Aorta (tissue), 5 donors: ENCODE results near the gene HYDIN. TPM values are rescaled to one million over a fixed set of nuclear protein-coding genes. Genes with fewer than 3 reads are reported as not detected.

Experiments used
- ATAC-seq: fragments of 200-7000 bp; cut with Tn5 transposase; one replicate; pipeline ENCODE4 v1.9.1; 2022; ENCODE audit warnings: moderate library complexity; ENCODE audit not compliant: low FRiP score
- DNase-seq, 2 donors: peaks; one replicate each; pipeline ENCODE4 v3.0.0-alpha.2; 2020
- H3K27ac ChIP-seq, 2 donors: one replicate each; pipeline ENCODE4 v1.5.1; 2013; ENCODE audit warnings: low read length in 2 of 2, mild to moderate bottlenecking in 2 of 2, moderate library complexity in 2 of 2, control low read depth in 1 of 2, inconsistent platforms in 1 of 2, low read depth in 1 of 2
- H3K27me3 ChIP-seq, 2 donors: one replicate each; pipeline ENCODE4 v1.6.1; 2013; ENCODE audit warnings: control low read depth in 1 of 2, low read length in 1 of 2, mild to moderate bottlenecking in 1 of 2, moderate library complexity in 1 of 2; ENCODE audit not compliant: insufficient read depth in 2 of 2, control insufficient read depth in 1 of 2
- H3K36me3 ChIP-seq, 2 donors: one replicate each; pipeline ENCODE4 v1.6.1; 2013; ENCODE audit warnings: control low read depth in 1 of 2, low read length in 1 of 2, mild to moderate bottlenecking in 1 of 2; ENCODE audit not compliant: insufficient read depth in 2 of 2, control insufficient read depth in 1 of 2
- H3K4me1 ChIP-seq, 2 donors: one replicate each; pipeline ENCODE4 v1.6.1; 2013; ENCODE audit warnings: low read length in 2 of 2, control low read depth in 1 of 2, mild to moderate bottlenecking in 1 of 2, moderate library complexity in 1 of 2; ENCODE audit not compliant: insufficient read depth in 2 of 2, control insufficient read depth in 1 of 2
- H3K4me3 ChIP-seq, 2 donors: one replicate each; pipeline ENCODE4 v1.5.1; 2013; ENCODE audit warnings: low read length in 2 of 2, control low read depth in 1 of 2, mild to moderate bottlenecking in 1 of 2
- H3K9me3 ChIP-seq: one replicate; pipeline ENCODE4 v1.6.1; 2013; ENCODE audit warnings: mild to moderate bottlenecking, low read length; ENCODE audit not compliant: control insufficient read depth
- WGBS, 2 donors: extraction: QIAGEN DNeasy Blood & Tissue Kit; methylation state at CpG; one replicate each; pipeline ENCODE4 v1.1.7; 2013; 5-methylcytosine and 5-hydroxymethylcytosine counted together
- intact Hi-C, 2 donors: fragments of 100-400 bp; cut with DNase I; formaldehyde crosslinking; loops; one replicate each; pipeline versions ENCODE4 v1.14.2 to v1.15.0; 2022
- polyA plus RNA-seq, 2 donors: library from polyadenylated mRNA; stranded (reverse); fragments of 200-250 nt; gene quantifications; one replicate each; pipeline ENCODE4 v1.2.3, GENCODE V29; 2013
- total RNA-seq, 2 donors: library from RNA; stranded (reverse); fragmentation: NEBNext Ultra II Directional; extraction: Animal tissue kit (Norgen Biotek cat#: 25700); gene quantifications; one replicate each; pipeline ENCODE4 v1.2.1, GENCODE V29; 2021
- donor health status: healthy with polysubstance abuse.
- donor health status: Bipolar disorder and iron deficiency.
- donor health status: DM: no; HTN: no; CAD: no.
- donor health status: DM: no; HTN: no; CAD: no.
- donor health status: DM: yes; HTN: yes; CAD: no.

The HYDIN gene
- total and polyA plus RNA-seq, 4 donors, result 0.38 to 4.8 (median 4.2) TPM; not detected in 1

- no peak overlapping the region for H3K4me3 ChIP-seq
- peaks cover 3% of the 10 kb centered on the region for H3K9me3 ChIP-seq
- ATAC-seq (no peak), DNase-seq (no peak)
- H3K27me3 ChIP-seq, result no peaks in the 10 kb centered on the region
- H3K27ac ChIP-seq, result no peak overlapping the region
- intact Hi-C loops, result no loop called here
- WGBS, 2 donors, result 55 to 67% methylated on average over 3 of the region's 3 CpGs
- H3K4me1 ChIP-seq, result no peaks in the 10 kb centered on the region
- no peaks in the 10 kb centered on the region for H3K36me3 ChIP-seq
These were observed 24.9 kb downstream of the HYDIN start for GRCh38 chr16:71205482-71206131.

- no peak for ATAC-seq
- Histone ChIP-seq H3K27me3 (no peaks in the 10 kb centered on the region), H3K9me3 (peaks cover 5% of the 10 kb centered on the region), H3K4me3 (no peak overlapping the region), H3K36me3 (no peaks in the 10 kb centered on the region), H3K4me1 (no peaks in the 10 kb centered on the region), H3K27ac (no peak overlapping the region)
- 71 to 73% methylated on average over 2 of the region's 2 CpGs for WGBS, 2 donors
- intact Hi-C loops, result no loop called here
- DNase-seq, result no peak
These were observed 26.9 kb downstream of the HYDIN start for GRCh38 chr16:71203631-71204030.

GRCh38 chr16:71201556-71201955 is 29.0 kb downstream of the HYDIN start:
- ATAC-seq (no peak), DNase-seq (no peak)
- H3K27me3 ChIP-seq, result no peaks in the 10 kb centered on the region
- H3K36me3 ChIP-seq, result no peaks in the 10 kb centered on the region
- no peaks in the 10 kb centered on the region for H3K4me1 ChIP-seq
- H3K4me3 ChIP-seq, result no peak overlapping the region
- no peak overlapping the region for H3K27ac ChIP-seq
- intact Hi-C loops, result no loop called here
- WGBS, 2 donors, result 52 to 55% methylated on average over 2 of the region's 2 CpGs
- H3K9me3 ChIP-seq, result peaks cover 7% of the 10 kb centered on the region

- no peaks in the 10 kb centered on the region for H3K27me3 ChIP-seq
- H3K4me1 ChIP-seq, result no peaks in the 10 kb centered on the region
- H3K4me3 ChIP-seq, result no peak overlapping the region
- WGBS, 2 donors, result 76 to 80% methylated on average over 1 of the region's 1 CpG
- no peaks in the 10 kb centered on the region for H3K36me3 ChIP-seq
- H3K27ac ChIP-seq, result no peak overlapping the region
- ATAC-seq, result no peak
- peaks cover 7% of the 10 kb centered on the region for H3K9me3 ChIP-seq
- intact Hi-C loops, result no loop called here
- no peak for DNase-seq
These were observed 29.5 kb downstream of the HYDIN start for GRCh38 chr16:71201054-71201453.

GRCh38 chr16:71198408-71198807 is 32.1 kb downstream of the HYDIN start:
- Histone ChIP-seq H3K4me1 (no peaks in the 10 kb centered on the region), H3K27ac (no peak overlapping the region), H3K4me3 (no peak overlapping the region), H3K36me3 (no peaks in the 10 kb centered on the region), H3K27me3 (no peaks in the 10 kb centered on the region), H3K9me3 (peaks cover 4% of the 10 kb centered on the region)
- intact Hi-C loops, result no loop called here
- WGBS, 2 donors, result 50 to 63% methylated on average over 1 of the region's 1 CpG
- ATAC-seq (no peak), DNase-seq (no peak)

GRCh38 chr16:71192387-71192786 is 38.1 kb downstream of the HYDIN start:
- H3K4me1 ChIP-seq, result no peaks in the 10 kb centered on the region
- no peak for ATAC-seq
- H3K36me3 ChIP-seq, result no peaks in the 10 kb centered on the region
- intact Hi-C loops, result no loop called here
- no peaks in the 10 kb centered on the region for H3K27me3 ChIP-seq
- no peak for DNase-seq
- no peak overlapping the region for H3K4me3 ChIP-seq
- 57 to 63% methylated on average over 5 of the region's 5 CpGs for WGBS, 2 donors
- H3K9me3 ChIP-seq, result no peaks in the 10 kb centered on the region
- H3K27ac ChIP-seq, result no peak overlapping the region

- no peak for ATAC-seq
- Histone ChIP-seq H3K9me3 (no peaks in the 10 kb centered on the region), H3K27ac (no peak overlapping the region), H3K4me3 (no peak overlapping the region), H3K36me3 (no peaks in the 10 kb centered on the region), H3K27me3 (no peaks in the 10 kb centered on the region), H3K4me1 (no peaks in the 10 kb centered on the region)
- no peak for DNase-seq
- 83 to 84% methylated on average over 9 of the region's 9 CpGs for WGBS, 2 donors
- intact Hi-C loops, result no loop called here
These were observed 41.4 kb downstream of the HYDIN start for GRCh38 chr16:71188956-71189712.

GRCh38 chr16:71185347-71185746 is 45.2 kb downstream of the HYDIN start:
- Histone ChIP-seq H3K27me3 (no peaks in the 10 kb centered on the region), H3K36me3 (no peaks in the 10 kb centered on the region), H3K4me1 (no peaks in the 10 kb centered on the region), H3K4me3 (no peak overlapping the region), H3K27ac (no peak overlapping the region), H3K9me3 (no peaks in the 10 kb centered on the region)
- intact Hi-C loops, result no loop called here
- WGBS, 2 donors, result 36 to 44% methylated on average over 1 of the region's 1 CpG
- DNase-seq (no peak), ATAC-seq (no peak)

- DNase-seq, result no peak
- intact Hi-C loops, result no loop called here
- Histone ChIP-seq H3K27ac (no peak overlapping the region), H3K36me3 (no peaks in the 10 kb centered on the region), H3K4me1 (no peaks in the 10 kb centered on the region), H3K27me3 (no peaks in the 10 kb centered on the region), H3K4me3 (no peak overlapping the region), H3K9me3 (no peaks in the 10 kb centered on the region)
- 88 to 95% methylated on average over 3 of the region's 3 CpGs for WGBS, 2 donors
- ATAC-seq, result no peak
These were observed 51.0 kb downstream of the HYDIN start for GRCh38 chr16:71179569-71179968.
